GM18507 (cell line): ENCODE data around the gene LRRC8D.
"Not testable (repeated sequence)": the region's sequence is repeated elsewhere in the genome, so short reads cannot be mapped to it uniquely, and the experiment has no call there.

Experiments used
- DNase-seq: peaks from one replicate; pipeline ENCODE4 v3.0.0; 2011; ENCODE audit warnings: low read depth; ENCODE audit not compliant: insufficient read length; ENCODE audit errors: extremely low spot score
- FAIRE-seq: peaks from 2 replicates; lab custom pipeline; 2011; peaks lifted over from hg19 to GRCh38; lab: Jason Lieb, UNC

LRRC8D gene

GRCh38 chr1:89972024-89972423 lies 151.2 kb downstream of the LRRC8D start:
- no peak for FAIRE-seq
- no peak for DNase-seq

DNA sequence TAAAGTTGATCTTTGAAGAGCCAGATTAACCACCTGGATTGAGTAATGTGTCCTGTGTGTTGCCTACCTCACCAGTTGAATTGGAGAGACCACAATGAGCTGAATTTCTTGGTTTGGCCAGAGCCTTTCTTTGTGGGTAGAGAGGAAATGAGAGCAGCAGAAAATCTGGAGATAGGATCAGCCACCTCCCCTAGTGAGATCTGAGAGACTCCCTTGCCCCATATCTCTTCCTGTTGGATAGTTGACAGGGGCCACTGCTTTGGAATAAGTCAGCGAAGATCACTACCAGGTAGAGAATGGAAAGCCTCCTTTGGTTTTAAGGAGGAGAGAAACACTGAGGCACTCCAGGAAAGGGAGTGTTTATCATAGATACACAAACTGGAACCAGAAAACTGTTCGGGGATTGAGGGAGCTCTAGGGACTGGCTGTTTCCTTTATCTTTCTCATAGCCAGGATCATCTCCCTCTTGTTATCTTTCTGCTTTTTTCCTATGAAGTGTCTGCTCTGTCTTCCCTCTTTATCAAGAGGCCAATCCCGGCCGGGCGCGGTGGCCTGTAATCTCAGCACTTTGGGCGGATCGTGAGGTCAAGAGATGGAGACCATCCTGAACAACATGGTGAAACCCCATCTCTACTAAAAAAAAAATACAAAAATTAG lies 152.8 kb downstream of the LRRC8D start:
- FAIRE-seq (no peak), DNase-seq (no peak)

- DNase-seq (no peak), FAIRE-seq (no peak)
Measured at GRCh38 chr1:89974256-89974655, 153.4 kb downstream of the LRRC8D start.

DNA sequence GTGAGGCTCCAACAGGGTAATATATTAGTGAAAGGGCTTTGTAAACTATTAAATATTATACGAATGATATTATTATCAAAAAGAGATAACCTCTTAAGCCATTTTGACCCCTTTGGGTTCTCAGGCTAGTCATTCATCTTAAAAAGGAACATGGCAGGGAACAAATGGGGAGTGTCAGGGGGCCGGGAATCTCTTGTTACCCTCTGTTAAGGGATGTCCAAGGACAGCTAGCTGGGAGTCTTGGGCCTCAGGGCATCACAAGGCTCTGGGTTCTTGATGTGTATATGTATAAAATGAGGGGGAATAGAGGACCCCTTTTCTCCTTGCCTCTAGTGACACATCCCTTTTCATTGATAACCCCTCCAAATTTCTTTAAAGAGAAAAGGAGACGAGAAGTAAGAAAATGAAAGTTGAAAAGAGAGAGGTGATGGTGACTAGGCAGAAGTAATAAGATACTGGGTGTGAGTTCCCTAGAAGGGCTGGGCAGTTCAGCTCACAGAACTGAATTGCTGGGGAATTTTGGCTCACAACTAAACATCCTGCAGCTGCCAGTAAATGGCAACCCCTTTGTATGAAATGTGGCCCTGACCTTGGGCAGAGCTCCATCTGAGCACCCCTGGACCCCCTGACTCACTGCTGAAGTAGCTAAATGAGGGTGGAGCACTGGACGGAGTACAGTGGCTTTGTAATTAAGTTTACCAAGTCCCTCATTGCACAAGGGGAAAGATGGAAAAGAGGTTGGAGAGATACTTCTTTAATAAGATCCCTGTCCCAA lies 154.1 kb downstream of the LRRC8D start:
- FAIRE-seq (no peak), DNase-seq (no peak)

- DNase-seq: no peak
- FAIRE-seq: no peak
Measured at GRCh38 chr1:89975540-89976125, 154.8 kb downstream of the LRRC8D start.

GRCh38 chr1:89978755-89979154 lies 157.9 kb downstream of the LRRC8D start:
- DNase-seq (no peak), FAIRE-seq (no peak)

GRCh38 chr1:89980605-89981004 lies 159.8 kb downstream of the LRRC8D start:
- no peak for DNase-seq
- no peak for FAIRE-seq

GRCh38 chr1:89982846-89983245 lies 162.0 kb downstream of the LRRC8D start:
- not testable (repeated sequence) for FAIRE-seq, DNase-seq

GRCh38 chr1:89984564-89985116 lies 163.8 kb downstream of the LRRC8D start:
- FAIRE-seq, DNase-seq: not testable (repeated sequence)

GRCh38 chr1:89986020-89986419 lies 165.2 kb downstream of the LRRC8D start:
- DNase-seq (no peak), FAIRE-seq (no peak)
